ENCODE measurements around the gene ACTN4.

ACTN4 gene

GRCh38 chr19:38638461-38638860 lies 9.0 kb upstream of the ACTN4 start:
- ChIA-PET CTCF (interaction anchor here (0.7 to 2.1 kb wide), 6 partner anchors 9 to 72 kb away, joined by 3 to 10 read pairs (median 4); partner anchors contain the start of gene ACTN4), POLR2A (interaction anchor here (0.6 to 0.7 kb wide), 2 partner anchors 45 to 211 kb away, joined by 3 read pairs; no protein-coding TSS in a partner anchor)
- peaks cover 2 to 18% (median 15%) of the 10 kb centered on the region in 4 experiments for H3K36me3 ChIP-seq (ENCODE audit: control insufficient read depth in 4 of 4, insufficient read depth in 4 of 4, low read length in 3 of 4)

GRCh38 chr19:38639679-38640078 lies 7.8 kb upstream of the ACTN4 start:
- Histone ChIP-seq H3K27ac (ENCODE audit: insufficient read depth in 1 of 2, low read depth in 1 of 2, low read length in 2 of 2, poor library complexity in 1 of 2, severe bottlenecking in 2 of 2) (no peak overlapping the region), H3K4me3 (ENCODE audit: control insufficient read depth in 1 of 7, extremely low read depth in 1 of 7, insufficient read depth in 4 of 7, low read depth in 2 of 7, low read length in 6 of 7) (no peak overlapping the region), H3K36me3 (ENCODE audit: control insufficient read depth in 4 of 4, insufficient read depth in 4 of 4, low read length in 3 of 4) (peaks cover 2 to 18% (median 15%) of the 10 kb centered on the region in 4 experiments), H3K27me3 (replicated peaks in 2 of 5; ENCODE audit: control insufficient read depth in 4 of 5, insufficient read depth in 5 of 5, low read length in 4 of 5) (no peaks in the 10 kb centered on the region), H3K9me3 (ENCODE audit: control extremely low read depth in 1 of 5, control insufficient read depth in 4 of 5, insufficient read depth in 2 of 5, low read depth in 1 of 5, low read length in 4 of 5) (no peaks in the 10 kb centered on the region), H3K4me1 (ENCODE audit: control extremely low read depth in 1 of 4, control insufficient read depth in 4 of 4, insufficient read depth in 4 of 4, low read length in 3 of 4) (peaks cover 3 to 15% (median 7%) of the 10 kb centered on the region in 4 experiments)
- ChIA-PET CTCF (interaction anchor here (0.8 to 1.8 kb wide), 3 partner anchors 47 to 71 kb away, joined by 3 to 6 read pairs (median 3); no protein-coding TSS in a partner anchor), POLR2A (no interaction called here)
- DNase-seq: no peak
- 80% methylated on average over 2 of the region's 2 CpGs for WGBS (ENCODE audit: insufficient coverage)

More at GRCh38 chr19:38638461-38638860, 9.0 kb upstream of the ACTN4 start:
- Histone ChIP-seq H3K4me3 (ENCODE audit: control insufficient read depth in 1 of 7, extremely low read depth in 1 of 7, insufficient read depth in 4 of 7, low read depth in 2 of 7, low read length in 6 of 7) (no peak overlapping the region), H3K27me3 (replicated peaks in 2 of 5; ENCODE audit: control insufficient read depth in 4 of 5, insufficient read depth in 5 of 5, low read length in 4 of 5) (no peaks in the 10 kb centered on the region), H3K27ac (ENCODE audit: insufficient read depth in 1 of 2, low read depth in 1 of 2, low read length in 2 of 2, poor library complexity in 1 of 2, severe bottlenecking in 2 of 2) (no peak overlapping the region), H3K4me1 (ENCODE audit: control extremely low read depth in 1 of 4, control insufficient read depth in 4 of 4, insufficient read depth in 4 of 4, low read length in 3 of 4) (peaks cover 3 to 15% (median 7%) of the 10 kb centered on the region in 4 experiments), H3K9me3 (ENCODE audit: control extremely low read depth in 1 of 5, control insufficient read depth in 4 of 5, insufficient read depth in 2 of 5, low read depth in 1 of 5, low read length in 4 of 5) (no peaks in the 10 kb centered on the region)
- no peak for DNase-seq
- WGBS (ENCODE audit: insufficient coverage): 100% methylated on average over 3 of the region's 3 CpGs

GRCh38 chr19:38640368-38640767 lies 7.1 kb upstream of the ACTN4 start:
- CTCF ChIA-PET: interaction anchor here (1.0 to 1.2 kb wide), 2 partner anchors 15 to 79 kb away, joined by 3 read pairs; no protein-coding TSS in a partner anchor
- no peak for DNase-seq
- H3K4me1 ChIP-seq (ENCODE audit: control extremely low read depth in 1 of 4, control insufficient read depth in 4 of 4, insufficient read depth in 4 of 4, low read length in 3 of 4): peaks cover 3 to 15% (median 7%) of the 10 kb centered on the region in 4 experiments
- POLR2A ChIA-PET: interaction anchor here (0.6 kb wide), 1 partner anchor 99 kb away, joined by 7 read pairs; no protein-coding TSS in a partner anchor
- H3K36me3 ChIP-seq (ENCODE audit: control insufficient read depth in 4 of 4, insufficient read depth in 4 of 4, low read length in 3 of 4): peaks cover 2 to 13% (median 9%) of the 10 kb centered on the region in 4 experiments
- H3K27me3 ChIP-seq (replicated peaks in 2 of 5; ENCODE audit: control insufficient read depth in 4 of 5, insufficient read depth in 5 of 5, low read length in 4 of 5): no peaks in the 10 kb centered on the region
- no peak overlapping the region for H3K4me3 ChIP-seq (ENCODE audit: control insufficient read depth in 1 of 7, extremely low read depth in 1 of 7, insufficient read depth in 4 of 7, low read depth in 2 of 7, low read length in 6 of 7)
- H3K9me3 ChIP-seq (ENCODE audit: control extremely low read depth in 1 of 5, control insufficient read depth in 4 of 5, insufficient read depth in 2 of 5, low read depth in 1 of 5, low read length in 4 of 5): no peaks in the 10 kb centered on the region
- WGBS (ENCODE audit: insufficient coverage): 100% methylated on average over 3 of the region's 4 CpGs
- no peak overlapping the region for H3K27ac ChIP-seq (ENCODE audit: insufficient read depth in 1 of 2, low read depth in 1 of 2, low read length in 2 of 2, poor library complexity in 1 of 2, severe bottlenecking in 2 of 2)

GRCh38 chr19:38642176-38642575 lies 5.3 kb upstream of the ACTN4 start:
- H3K9me3 ChIP-seq (ENCODE audit: control extremely low read depth in 1 of 5, control insufficient read depth in 4 of 5, insufficient read depth in 2 of 5, low read depth in 1 of 5, low read length in 4 of 5): no peaks in the 10 kb centered on the region
- H3K27me3 ChIP-seq (replicated peaks in 2 of 5; ENCODE audit: control insufficient read depth in 4 of 5, insufficient read depth in 5 of 5, low read length in 4 of 5): no peaks in the 10 kb centered on the region
- H3K36me3 ChIP-seq (ENCODE audit: control insufficient read depth in 4 of 4, insufficient read depth in 4 of 4, low read length in 3 of 4): peaks cover 0 to 7% (median 1%) of the 10 kb centered on the region in 4 experiments
- peaks cover 0 to 8% (median 2%) of the 10 kb centered on the region in 4 experiments for H3K4me1 ChIP-seq (ENCODE audit: control extremely low read depth in 1 of 4, control insufficient read depth in 4 of 4, insufficient read depth in 4 of 4, low read length in 3 of 4)
- no peak for DNase-seq
- H3K27ac ChIP-seq (ENCODE audit: insufficient read depth in 1 of 2, low read depth in 1 of 2, low read length in 2 of 2, poor library complexity in 1 of 2, severe bottlenecking in 2 of 2): no peak overlapping the region
- ChIA-PET CTCF (interaction anchor here (1.4 kb wide), 2 partner anchors 15 to 28 kb away, joined by 3 read pairs; no protein-coding TSS in a partner anchor), POLR2A (no interaction called here)
- no peak overlapping the region for H3K4me3 ChIP-seq (ENCODE audit: control insufficient read depth in 1 of 7, extremely low read depth in 1 of 7, insufficient read depth in 4 of 7, low read depth in 2 of 7, low read length in 6 of 7)
- WGBS (ENCODE audit: insufficient coverage): 94% methylated on average over 9 of the region's 9 CpGs

- ChIA-PET POLR2A (no interaction called here), CTCF (interaction anchor here (0.7 to 1.2 kb wide), 2 partner anchors 11 to 42 kb away, joined by 3 to 4 read pairs; no protein-coding TSS in a partner anchor)
- no peak for DNase-seq
- Histone ChIP-seq H3K9me3 (ENCODE audit: control extremely low read depth in 1 of 5, control insufficient read depth in 4 of 5, insufficient read depth in 2 of 5, low read depth in 1 of 5, low read length in 4 of 5) (no peaks in the 10 kb centered on the region), H3K36me3 (ENCODE audit: control insufficient read depth in 4 of 4, insufficient read depth in 4 of 4, low read length in 3 of 4) (no peaks in the 10 kb centered on the region), H3K27me3 (replicated peaks in 2 of 5; ENCODE audit: control insufficient read depth in 4 of 5, insufficient read depth in 5 of 5, low read length in 4 of 5) (no peaks in the 10 kb centered on the region), H3K27ac (ENCODE audit: insufficient read depth in 1 of 2, low read depth in 1 of 2, low read length in 2 of 2, poor library complexity in 1 of 2, severe bottlenecking in 2 of 2) (no peak overlapping the region), H3K4me3 (ENCODE audit: control insufficient read depth in 1 of 7, extremely low read depth in 1 of 7, insufficient read depth in 4 of 7, low read depth in 2 of 7, low read length in 6 of 7) (no peak overlapping the region), H3K4me1 (ENCODE audit: control extremely low read depth in 1 of 4, control insufficient read depth in 4 of 4, insufficient read depth in 4 of 4, low read length in 3 of 4) (peaks cover 6 to 21% (median 14%) of the 10 kb centered on the region in 4 experiments)
- WGBS (ENCODE audit: insufficient coverage): no CpG with 5 or more reads among the region's 8 CpGs
Observed at GRCh38 chr19:38644719-38645118, 2.7 kb upstream of the ACTN4 start.

GRCh38 chr19:38647966-38648768 lies 718 bp downstream of the ACTN4 start:
- Histone ChIP-seq H3K9me3 (ENCODE audit: control extremely low read depth in 1 of 5, control insufficient read depth in 4 of 5, insufficient read depth in 2 of 5, low read depth in 1 of 5, low read length in 4 of 5) (no peaks in the 10 kb centered on the region), H3K4me3 (ENCODE audit: control insufficient read depth in 1 of 7, extremely low read depth in 1 of 7, insufficient read depth in 4 of 7, low read depth in 2 of 7, low read length in 6 of 7) (peak overlapping the region; percentile 86 to 99 (median 95)), H3K36me3 (ENCODE audit: control insufficient read depth in 4 of 4, insufficient read depth in 4 of 4, low read length in 3 of 4) (peaks cover 0 to 2% (median 0%) of the 10 kb centered on the region in 4 experiments), H3K27me3 (replicated peaks in 2 of 5; ENCODE audit: control insufficient read depth in 4 of 5, insufficient read depth in 5 of 5, low read length in 4 of 5) (no peaks in the 10 kb centered on the region), H3K27ac (ENCODE audit: insufficient read depth in 1 of 2, low read depth in 1 of 2, low read length in 2 of 2, poor library complexity in 1 of 2, severe bottlenecking in 2 of 2) (peak overlapping the region; percentile 54 to 88), H3K4me1 (ENCODE audit: control extremely low read depth in 1 of 4, control insufficient read depth in 4 of 4, insufficient read depth in 4 of 4, low read length in 3 of 4) (peaks cover 17 to 54% (median 44%) of the 10 kb centered on the region in 4 experiments)
- ChIA-PET CTCF (interaction anchor here (1.2 to 2.5 kb wide), 9 partner anchors 11 to 46 kb away, joined by 3 to 10 read pairs (median 5); no protein-coding TSS in a partner anchor), POLR2A (interaction anchor here (1.0 to 1.2 kb wide), 2 partner anchors 24 to 30 kb away, joined by 4 read pairs; no protein-coding TSS in a partner anchor)
- no peak for DNase-seq
- 0% methylated on average over 17 of the region's 19 CpGs for WGBS (ENCODE audit: insufficient coverage)

All from common myeloid progenitor, CD34-positive (primary cell).